H9 (cell line): ENCODE data around the gene HECW1. TPM values are rescaled to one million over a fixed set of nuclear protein-coding genes. Genes with fewer than 3 reads are reported as not detected.
A peak's percentile ranks its signal among the peaks of the same experiment; 100 is the strongest.

Experiments used
- DNase-seq: peaks from one replicate; pipeline ENCODE4 v3.0.0-alpha.2; 2017
- H2AFZ ChIP-seq: one replicate; pipeline ENCODE4 v1.6.1; 2013; ENCODE audit warnings: mild to moderate bottlenecking, low read length, control low read depth, moderate library complexity
- H2AK5ac ChIP-seq: 2 replicates; pipeline ENCODE4 v1.6.1; 2013; ENCODE audit warnings: low read length, control low read depth, mixed read lengths; ENCODE audit not compliant: insufficient read length
- H2BK120ac ChIP-seq: one replicate; pipeline ENCODE4 v1.6.1; 2013; ENCODE audit warnings: low read depth, mild to moderate bottlenecking, low read length, control low read depth, inconsistent platforms; ENCODE audit not compliant: poor library complexity, severe bottlenecking
- H2BK12ac ChIP-seq: 2 replicates; pipeline ENCODE4 v1.6.1; 2013; ENCODE audit warnings: low read length, control low read depth, mixed read lengths, low read depth; ENCODE audit not compliant: insufficient read length
- H2BK15ac ChIP-seq: 2 replicates; pipeline ENCODE4 v1.6.1; 2013; ENCODE audit warnings: low read depth, low read length, control low read depth
- H2BK20ac ChIP-seq: one replicate; pipeline ENCODE4 v1.6.1; 2013; ENCODE audit warnings: low read depth, mild to moderate bottlenecking, low read length, control low read depth, inconsistent platforms; ENCODE audit not compliant: poor library complexity, severe bottlenecking
- H2BK5ac ChIP-seq: 2 replicates; pipeline ENCODE4 v1.6.1; 2013; ENCODE audit warnings: low read length, control low read depth, mixed read lengths; ENCODE audit not compliant: insufficient read length
- H3K14ac ChIP-seq: 2 replicates; pipeline ENCODE4 v1.6.1; 2013; ENCODE audit warnings: low read length, control low read depth; ENCODE audit not compliant: insufficient read depth
- H3K18ac ChIP-seq: 2 replicates; pipeline ENCODE4 v1.6.1; 2013; ENCODE audit warnings: low read depth, mild to moderate bottlenecking, mixed read lengths, low read length, control low read depth; ENCODE audit not compliant: insufficient read length
- H3K23ac ChIP-seq: 2 replicates; pipeline ENCODE4 v1.6.1; 2013; ENCODE audit warnings: low read length, control low read depth, mixed read lengths, low read depth; ENCODE audit not compliant: insufficient read length
- H3K23me2 ChIP-seq: 2 replicates; pipeline ENCODE4 v1.6.1; 2013; ENCODE audit warnings: low read depth, mild to moderate bottlenecking, mixed read lengths, low read length, control low read depth; ENCODE audit not compliant: insufficient read length, poor library complexity, severe bottlenecking
- H3K27ac ChIP-seq: 2 replicates; pipeline ENCODE4 v1.5.1; 2013; ENCODE audit warnings: low read length, control low read depth, mixed read lengths, low read depth; ENCODE audit not compliant: insufficient read length
- H3K27me3 ChIP-seq: 2 replicates; pipeline ENCODE4 v1.6.1; 2013; ENCODE audit warnings: low read length, control low read depth, inconsistent platforms; ENCODE audit not compliant: insufficient read depth
- H3K4ac ChIP-seq: 2 replicates; pipeline ENCODE4 v1.6.1; 2013; ENCODE audit warnings: low read depth, mild to moderate bottlenecking, control low read depth, inconsistent platforms, low read length, moderate library complexity
- H3K4me1 ChIP-seq: 2 replicates; pipeline ENCODE4 v1.6.1; 2013; ENCODE audit warnings: low read length, control low read depth, inconsistent platforms; ENCODE audit not compliant: insufficient read depth
- H3K4me2 ChIP-seq: 2 replicates; pipeline ENCODE4 v1.6.1; 2013; ENCODE audit warnings: low read length, control low read depth, mixed read lengths; ENCODE audit not compliant: insufficient read length, insufficient read depth
- H3K56ac ChIP-seq: 2 replicates; pipeline ENCODE4 v1.6.1; 2013; ENCODE audit warnings: low read depth, mild to moderate bottlenecking, mixed read lengths, low read length, control low read depth; ENCODE audit not compliant: insufficient read length
- H3K79me1 ChIP-seq: 2 replicates; pipeline ENCODE4 v1.6.1; 2013; ENCODE audit warnings: low read depth, mild to moderate bottlenecking, moderate library complexity, low read length, control low read depth, inconsistent platforms; ENCODE audit not compliant: insufficient read depth, poor library complexity, severe bottlenecking
- H3K79me2 ChIP-seq: 2 replicates; pipeline ENCODE4 v1.6.1; 2013; ENCODE audit warnings: low read length, control low read depth, inconsistent platforms; ENCODE audit not compliant: insufficient read depth
- H3K9ac ChIP-seq: 2 replicates; pipeline ENCODE4 v1.6.1; 2013; ENCODE audit warnings: low read length, control low read depth, mixed read lengths; ENCODE audit not compliant: insufficient read length; ENCODE audit errors: extremely low read depth
- H3K9me3 ChIP-seq: one replicate; pipeline ENCODE4 v1.6.1; 2013; ENCODE audit warnings: low read depth, low read length, inconsistent platforms; ENCODE audit not compliant: control insufficient read depth
- H3T11ph ChIP-seq: one replicate; pipeline ENCODE4 v1.6.1; 2013; ENCODE audit warnings: mild to moderate bottlenecking, low read length, control low read depth, inconsistent platforms
- H4K20me1 ChIP-seq: one replicate; pipeline ENCODE4 v1.6.1; 2013; ENCODE audit not compliant: control insufficient read depth, insufficient read length, insufficient read depth
- H4K5ac ChIP-seq: 2 replicates; pipeline ENCODE4 v1.6.1; 2013; ENCODE audit warnings: low read depth, mild to moderate bottlenecking, mixed read lengths, low read length, control low read depth; ENCODE audit not compliant: insufficient read length
- H4K8ac ChIP-seq: replicated peaks from 2 replicates; pipeline ENCODE4 v1.6.1; 2013; ENCODE audit warnings: low read length, control low read depth, mixed read lengths, low read depth; ENCODE audit not compliant: insufficient read length
- H4K91ac ChIP-seq: 2 replicates; pipeline ENCODE4 v1.6.1; 2013; ENCODE audit warnings: low read depth, mild to moderate bottlenecking, moderate library complexity, mixed read lengths, low read length, control low read depth; ENCODE audit not compliant: insufficient read length
- H3K27ac Mint-ChIP-seq, 3 experiments: 2 replicates in 2 of 3; 3 replicates in 1 of 3; pipeline ENCODE4 v1.8.0; 2020 to 2021; ENCODE audit warnings: mixed read lengths in 3 of 3, mild to moderate bottlenecking in 1 of 3, moderate library complexity in 1 of 3
- H3K27me3 Mint-ChIP-seq: 2 replicates; pipeline ENCODE4 v1.8.0; 2021; ENCODE audit warnings: low read depth, mild to moderate bottlenecking, moderate library complexity, mixed read lengths
- H3K36me3 Mint-ChIP-seq, 3 experiments: 2 replicates in 2 of 3; 3 replicates in 1 of 3; pipeline ENCODE4 v1.8.0; 2020 to 2021; ENCODE audit warnings: low read depth in 3 of 3, mixed read lengths in 3 of 3; ENCODE audit not compliant: insufficient read depth in 1 of 3
- H3K4me1 Mint-ChIP-seq, 2 experiments: 2 replicates each; pipeline ENCODE4 v1.8.0; 2020; ENCODE audit warnings: mixed read lengths in 2 of 2
- H3K4me3 Mint-ChIP-seq, 2 experiments: 2 replicates in 1 of 2; 3 replicates in 1 of 2; pipeline ENCODE4 v1.8.0; 2020 to 2021; ENCODE audit warnings: mild to moderate bottlenecking in 2 of 2, mixed read lengths in 2 of 2, moderate library complexity in 1 of 2
- H3K9me3 Mint-ChIP-seq, 2 experiments: 2 replicates in 1 of 2; 3 replicates in 1 of 2; pipeline ENCODE4 v1.8.0; 2020; ENCODE audit warnings: mild to moderate bottlenecking in 2 of 2, mixed read lengths in 2 of 2, moderate library complexity in 1 of 2
- CTCF ChIP-seq: fragments of 200-600 bp; sonication (generic); conservative IDR thresholded peaks from 3 replicates; pipeline ENCODE4 v1.8.0; 2021; ENCODE audit warnings: antibody characterized with exemption, mild to moderate bottlenecking
- WGBS: extraction: QIAGEN DNeasy Blood & Tissue Kit; methylation state at CpG from one replicate; pipeline ENCODE4 v1.1.7; 2013; ENCODE audit warnings: missing lambda C conversion rate, low lambda C conversion rate, mixed read lengths; ENCODE audit not compliant: insufficient read length; ENCODE audit errors: extremely low coverage; 5-methylcytosine and 5-hydroxymethylcytosine counted together
- total RNA-seq: library from RNA; stranded (reverse); gene quantifications from 2 replicates; pipeline ENCODE4 v1.2.1, GENCODE V29; 2021

The HECW1 gene
- total RNA-seq, 1 experiment from 2014 or later = 5.0 TPM

- no CpG with 5 or more reads among the region's 6 CpGs for WGBS
- no peak for TF ChIP-seq CTCF
These were observed 204.6 kb downstream of the HECW1 start for GRCh38 chr7:43317075-43317474.

More at GRCh38 chr7:43317075-43317474, 204.6 kb downstream of the HECW1 start:
- no peak overlapping the region for H4K5ac ChIP-seq
- H3K27me3 ChIP-seq = no peaks in the 10 kb centered on the region
- no peak overlapping the region for H2AFZ ChIP-seq
- H3K4ac ChIP-seq = no peak overlapping the region
- H3K79me2 ChIP-seq = no peaks in the 10 kb centered on the region
- no peaks in the 10 kb centered on the region for H3K9me3 ChIP-seq
- no peak overlapping the region for H3K56ac ChIP-seq
- H3K18ac ChIP-seq = no peak overlapping the region
- H2AK5ac ChIP-seq = no peak overlapping the region
- Mint-ChIP-seq H3K27ac (peak overlapping the region in 2 of 3 experiments; percentile 47 to 75; a peak in 3 of 7 replicates), H3K4me1 (peaks cover 6 to 12% of the 10 kb centered on the region in 2 experiments), H3K36me3 (no peaks in the 10 kb centered on the region), H3K9me3 (no peaks in the 10 kb centered on the region), H3K4me3 (no peak overlapping the region), H3K27me3 (no peaks in the 10 kb centered on the region)
- no peak overlapping the region for H2BK12ac ChIP-seq
- H3K23ac ChIP-seq = no peak overlapping the region
- no peak overlapping the region for H2BK120ac ChIP-seq
- H2BK5ac ChIP-seq = no peak overlapping the region
- no peak for DNase-seq
- H3K9ac ChIP-seq = no peak overlapping the region
- no peak overlapping the region for H3K4me2 ChIP-seq
- no peaks in the 10 kb centered on the region for H3K79me1 ChIP-seq
- H3K27ac ChIP-seq = no peak overlapping the region
- peak overlapping the region; percentile 13; the same call in 1 of the 2 replicates for H3K14ac ChIP-seq
- H2BK20ac ChIP-seq = no peak overlapping the region
- H4K20me1 ChIP-seq = no peaks in the 10 kb centered on the region
- no peaks in the 10 kb centered on the region; the same call in 1 of the 2 replicates for H3K4me1 ChIP-seq
- no peak overlapping the region for H3T11ph ChIP-seq
- no peak overlapping the region for H4K91ac ChIP-seq
- no peaks in the 10 kb centered on the region for H3K23me2 ChIP-seq
- 0 out of 2 replicates have a peak overlapping the region, but pooled peaks have one; percentile 38 for H2BK15ac ChIP-seq
- H4K8ac ChIP-seq = no peak overlapping the region
